WTC11 (cell line): ENCODE results near the gene TROAP.

ENCODE experiments used
- CREB1 ChIP-seq: sonication (generic); formaldehyde crosslinking; IDR thresholded peaks from 2 replicates; pipeline ENCODE4 v1.8.0; 2023; ENCODE audit warnings: mild to moderate bottlenecking, missing genetic modification reagents
- CTCF ChIP-seq: fragments of 200-600 bp; IDR thresholded peaks from 2 replicates; pipeline ENCODE4 v1.8.0; 2022; ENCODE audit warnings: antibody characterized with exemption
- E2F5 ChIP-seq: sonication (generic); formaldehyde crosslinking; IDR thresholded peaks from 2 replicates; pipeline ENCODE4 v1.8.1; 2022; ENCODE audit warnings: mild to moderate bottlenecking, moderate library complexity, missing genetic modification reagents
- FOXJ3 ChIP-seq: sonication (generic); formaldehyde crosslinking; IDR thresholded peaks from 2 replicates; pipeline ENCODE4 v1.9.0; 2021; ENCODE audit warnings: missing genetic modification reagents, mild to moderate bottlenecking, borderline replicate concordance
- IRF2 ChIP-seq: sonication (generic); formaldehyde crosslinking; IDR thresholded peaks from 2 replicates; pipeline ENCODE4 v1.8.0; 2022; ENCODE audit warnings: low read depth, missing genetic modification reagents, borderline replicate concordance
- MAX ChIP-seq: sonication (generic); formaldehyde crosslinking; IDR thresholded peaks from 2 replicates; pipeline ENCODE4 v1.8.0; 2022; ENCODE audit warnings: mild to moderate bottlenecking, missing genetic modification reagents
- TEAD4 ChIP-seq: sonication (generic); formaldehyde crosslinking; IDR thresholded peaks from 2 replicates; pipeline ENCODE4 v1.8.0; 2022; ENCODE audit warnings: mild to moderate bottlenecking, missing genetic modification reagents
- ZNF232 ChIP-seq: sonication (generic); formaldehyde crosslinking; IDR thresholded peaks from 2 replicates; pipeline ENCODE4 v1.8.0; 2022; ENCODE audit warnings: mild to moderate bottlenecking, missing genetic modification reagents
- ZNF671 ChIP-seq: fragments of 250-450 bp; sonication (Bioruptor Pico); IDR thresholded peaks from 2 replicates; pipeline ENCODE4 v1.8.0; 2021; ENCODE audit warnings: mild to moderate bottlenecking
- TF ChIP-seq, protein P1 (sequence below): sonication (generic); formaldehyde crosslinking; IDR thresholded peaks from 2 replicates; pipeline ENCODE4 v1.8.0; 2022; ENCODE audit warnings: mild to moderate bottlenecking, missing genetic modification reagents
- TF ChIP-seq, protein P2 (sequence below): sonication (generic); formaldehyde crosslinking; IDR thresholded peaks from 2 replicates; pipeline ENCODE4 v1.8.0; 2022; ENCODE audit warnings: missing genetic modification reagents
- TF ChIP-seq, protein P3 (sequence below): sonication (generic); formaldehyde crosslinking; IDR thresholded peaks from 2 replicates; pipeline ENCODE4 v1.8.1; 2022; ENCODE audit warnings: low read depth, mild to moderate bottlenecking, moderate library complexity, missing genetic modification reagents, borderline replicate concordance

DNA sequence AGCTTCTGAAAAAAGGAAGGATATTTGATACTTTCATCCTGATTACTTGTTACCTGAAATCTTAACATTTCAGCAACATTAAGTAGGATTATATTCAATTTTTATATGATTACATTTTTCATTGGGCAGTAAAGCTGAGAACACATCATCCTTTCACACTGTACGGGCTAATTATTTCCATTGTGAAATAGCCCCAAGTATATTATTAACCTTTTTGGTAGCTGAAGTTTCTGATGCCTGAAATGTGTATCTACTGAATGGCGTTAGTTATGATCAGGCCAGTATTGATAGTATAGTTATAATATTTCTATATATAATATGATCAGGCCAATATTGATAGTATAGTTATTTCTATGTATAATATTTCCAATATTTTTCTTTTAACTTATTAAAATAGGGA is 54.3 kb downstream of the TROAP start:
- TF ChIP-seq FOXJ3 (CRISPR knock-in tag) (no peak), TEAD4 (CRISPR knock-in tag) (no peak), MAX (CRISPR knock-in tag) (no peak), CREB1 (CRISPR knock-in tag) (no peak), CTCF (no peak), ZNF671 (CRISPR knock-in tag) (no peak), ZNF232 (CRISPR knock-in tag) (no peak), E2F5 (no peak), IRF2 (CRISPR knock-in tag) (no peak)
- TF ChIP-seq, protein P1, sequence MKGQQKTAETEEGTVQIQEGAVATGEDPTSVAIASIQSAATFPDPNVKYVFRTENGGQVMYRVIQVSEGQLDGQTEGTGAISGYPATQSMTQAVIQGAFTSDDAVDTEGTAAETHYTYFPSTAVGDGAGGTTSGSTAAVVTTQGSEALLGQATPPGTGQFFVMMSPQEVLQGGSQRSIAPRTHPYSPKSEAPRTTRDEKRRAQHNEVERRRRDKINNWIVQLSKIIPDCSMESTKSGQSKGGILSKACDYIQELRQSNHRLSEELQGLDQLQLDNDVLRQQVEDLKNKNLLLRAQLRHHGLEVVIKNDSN (CRISPR knock-in tag): no peak
- TF ChIP-seq, protein P2, sequence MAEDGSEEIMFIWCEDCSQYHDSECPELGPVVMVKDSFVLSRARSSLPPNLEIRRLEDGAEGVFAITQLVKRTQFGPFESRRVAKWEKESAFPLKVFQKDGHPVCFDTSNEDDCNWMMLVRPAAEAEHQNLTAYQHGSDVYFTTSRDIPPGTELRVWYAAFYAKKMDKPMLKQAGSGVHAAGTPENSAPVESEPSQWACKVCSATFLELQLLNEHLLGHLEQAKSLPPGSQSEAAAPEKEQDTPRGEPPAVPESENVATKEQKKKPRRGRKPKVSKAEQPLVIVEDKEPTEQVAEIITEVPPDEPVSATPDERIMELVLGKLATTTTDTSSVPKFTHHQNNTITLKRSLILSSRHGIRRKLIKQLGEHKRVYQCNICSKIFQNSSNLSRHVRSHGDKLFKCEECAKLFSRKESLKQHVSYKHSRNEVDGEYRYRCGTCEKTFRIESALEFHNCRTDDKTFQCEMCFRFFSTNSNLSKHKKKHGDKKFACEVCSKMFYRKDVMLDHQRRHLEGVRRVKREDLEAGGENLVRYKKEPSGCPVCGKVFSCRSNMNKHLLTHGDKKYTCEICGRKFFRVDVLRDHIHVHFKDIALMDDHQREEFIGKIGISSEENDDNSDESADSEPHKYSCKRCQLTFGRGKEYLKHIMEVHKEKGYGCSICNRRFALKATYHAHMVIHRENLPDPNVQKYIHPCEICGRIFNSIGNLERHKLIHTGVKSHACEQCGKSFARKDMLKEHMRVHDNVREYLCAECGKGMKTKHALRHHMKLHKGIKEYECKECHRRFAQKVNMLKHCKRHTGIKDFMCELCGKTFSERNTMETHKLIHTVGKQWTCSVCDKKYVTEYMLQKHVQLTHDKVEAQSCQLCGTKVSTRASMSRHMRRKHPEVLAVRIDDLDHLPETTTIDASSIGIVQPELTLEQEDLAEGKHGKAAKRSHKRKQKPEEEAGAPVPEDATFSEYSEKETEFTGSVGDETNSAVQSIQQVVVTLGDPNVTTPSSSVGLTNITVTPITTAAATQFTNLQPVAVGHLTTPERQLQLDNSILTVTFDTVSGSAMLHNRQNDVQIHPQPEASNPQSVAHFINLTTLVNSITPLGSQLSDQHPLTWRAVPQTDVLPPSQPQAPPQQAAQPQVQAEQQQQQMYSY (CRISPR knock-in tag): no peak
- TF ChIP-seq, protein P3, sequence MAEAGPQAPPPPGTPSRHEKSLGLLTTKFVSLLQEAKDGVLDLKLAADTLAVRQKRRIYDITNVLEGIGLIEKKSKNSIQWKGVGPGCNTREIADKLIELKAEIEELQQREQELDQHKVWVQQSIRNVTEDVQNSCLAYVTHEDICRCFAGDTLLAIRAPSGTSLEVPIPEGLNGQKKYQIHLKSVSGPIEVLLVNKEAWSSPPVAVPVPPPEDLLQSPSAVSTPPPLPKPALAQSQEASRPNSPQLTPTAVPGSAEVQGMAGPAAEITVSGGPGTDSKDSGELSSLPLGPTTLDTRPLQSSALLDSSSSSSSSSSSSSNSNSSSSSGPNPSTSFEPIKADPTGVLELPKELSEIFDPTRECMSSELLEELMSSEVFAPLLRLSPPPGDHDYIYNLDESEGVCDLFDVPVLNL (CRISPR knock-in tag): no peak
